ENCODE measurements around the gene MYLK. TPM values are rescaled to one million over a fixed set of nuclear protein-coding genes. Genes with fewer than 3 reads are reported as not detected.

The MYLK gene
- total and polyA plus RNA-seq, 7 donors, result 3.2 to 13.7 (median 5.8) TPM

DNA sequence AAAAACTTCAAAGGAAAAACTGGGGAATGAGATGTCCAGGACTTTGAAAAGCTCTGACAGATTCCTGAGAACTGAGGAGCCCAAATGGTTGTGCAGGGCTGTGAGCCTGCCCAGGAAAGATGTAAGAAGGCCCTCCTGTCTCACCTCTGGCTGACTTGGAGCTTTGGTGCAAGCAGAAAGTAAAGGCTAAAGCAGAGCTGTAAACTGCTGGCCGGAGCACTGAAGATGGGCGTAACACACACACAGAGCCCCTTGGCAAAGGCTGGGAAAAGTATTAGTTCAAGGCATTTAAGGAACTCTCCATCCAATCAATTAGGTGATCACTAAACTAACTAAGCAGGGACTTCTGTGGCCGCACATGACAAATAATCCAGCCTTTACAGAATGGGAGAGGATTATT lies 155.1 kb downstream of the MYLK start:
- no peaks in the 10 kb centered on the region for H3K9me3 ChIP-seq
- ATAC-seq (no peak), DNase-seq (no peak)
- H3K4me1 ChIP-seq, result no peaks in the 10 kb centered on the region
- no peak overlapping the region for H3K27ac ChIP-seq
- TF ChIP-seq CTCF (IDR thresholded peaks at IDR 0.05), result no peak
- intact Hi-C loops (cut with DNase I), result no loop called here
- no peaks in the 10 kb centered on the region for H3K36me3 ChIP-seq (ENCODE audit: insufficient read depth in 1 of 2, low read depth in 1 of 2)
- H3K4me3 ChIP-seq, result no peak overlapping the region
- H3K27me3 ChIP-seq (ENCODE audit: insufficient read depth in 3 of 3, low read length in 2 of 3), result peaks cover 0 to 3% (median 0%) of the 10 kb centered on the region in 3 donors
- 95 to 97% (median 96%) methylated on average over 3 of the region's 3 CpGs for WGBS, 3 donors

DNA sequence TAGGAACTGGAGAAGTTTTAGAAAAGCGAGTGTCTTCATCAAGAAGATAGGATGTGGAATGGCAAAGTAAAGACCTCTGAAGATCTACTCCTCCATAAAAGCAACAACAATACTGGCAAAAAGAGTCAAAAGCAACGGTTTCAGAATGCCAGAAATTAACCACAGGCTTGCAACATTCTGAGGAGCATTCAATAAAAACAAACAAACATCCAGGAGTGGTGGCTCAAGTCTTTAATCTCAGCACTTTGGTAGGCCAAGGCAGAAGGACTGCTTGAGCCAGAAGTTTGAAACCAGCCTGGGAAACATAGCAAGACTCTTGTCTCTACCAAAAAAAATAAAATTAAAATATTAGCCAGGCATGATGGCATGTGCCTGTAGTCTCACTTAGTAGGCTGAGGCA lies 156.1 kb downstream of the MYLK start:
- no peak for TF ChIP-seq CTCF (IDR thresholded peaks at IDR 0.05)
- Histone ChIP-seq H3K9me3 (no peaks in the 10 kb centered on the region), H3K36me3 (ENCODE audit: insufficient read depth in 1 of 2, low read depth in 1 of 2) (no peaks in the 10 kb centered on the region), H3K4me1 (no peaks in the 10 kb centered on the region), H3K27ac (no peak overlapping the region), H3K27me3 (ENCODE audit: insufficient read depth in 3 of 3, low read length in 2 of 3) (peaks cover 0 to 3% (median 0%) of the 10 kb centered on the region in 3 donors), H3K4me3 (no peak overlapping the region)
- intact Hi-C loops (cut with DNase I), result no loop called here
- DNase-seq (no peak), ATAC-seq (no peak)
- WGBS, 3 donors, result 54 to 65% (median 58%) methylated on average over 2 of the region's 2 CpGs

DNA sequence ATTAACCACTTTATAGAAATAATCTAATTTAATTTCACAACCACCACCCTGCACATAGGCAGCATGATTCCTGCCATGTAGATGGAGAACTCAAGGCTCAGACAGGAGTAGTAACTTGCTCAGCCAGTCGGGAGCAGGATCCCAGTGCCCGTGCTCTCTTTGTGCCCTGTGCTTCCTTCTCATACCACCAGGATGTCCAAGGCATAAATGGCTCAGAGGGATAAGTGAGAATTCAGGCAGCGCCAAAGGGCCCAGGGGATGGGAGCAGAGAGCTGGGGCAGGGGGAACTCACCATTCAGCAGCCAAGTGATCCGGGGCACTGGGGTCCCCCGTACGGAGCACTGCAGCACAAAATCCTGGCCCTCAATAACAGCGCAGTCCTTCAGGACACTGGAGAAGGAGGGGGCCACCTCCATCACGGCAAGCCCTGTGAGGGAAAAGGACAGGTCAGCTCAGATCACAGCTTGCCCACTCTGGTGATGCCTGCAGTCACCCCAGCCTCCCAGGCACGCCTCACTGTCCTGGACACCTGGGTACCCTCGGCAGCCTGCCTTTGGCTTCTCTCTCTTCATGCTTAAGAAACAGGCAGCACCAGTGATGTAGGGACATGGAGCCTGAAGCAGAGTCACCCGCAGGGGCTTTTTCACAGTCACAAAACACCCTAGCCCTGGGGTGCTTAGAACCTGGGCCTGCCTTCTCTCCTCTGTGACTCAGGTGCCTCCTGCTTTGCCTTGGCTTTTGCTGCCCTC lies 158.3 kb downstream of the MYLK start:
- ATAC-seq (no peak), DNase-seq (no peak)
- TF ChIP-seq CTCF (IDR thresholded peaks at IDR 0.05), result no peak
- Histone ChIP-seq H3K27me3 (ENCODE audit: insufficient read depth in 3 of 3, low read length in 2 of 3) (peaks cover 0 to 3% (median 0%) of the 10 kb centered on the region in 3 donors), H3K9me3 (no peaks in the 10 kb centered on the region), H3K4me1 (no peaks in the 10 kb centered on the region), H3K27ac (no peak overlapping the region), H3K4me3 (no peak overlapping the region), H3K36me3 (ENCODE audit: insufficient read depth in 1 of 2, low read depth in 1 of 2) (no peaks in the 10 kb centered on the region)
- intact Hi-C loops (cut with DNase I), result no loop called here
- WGBS, 3 donors, result 84 to 87% (median 86%) methylated on average over 11 of the region's 11 CpGs

DNA sequence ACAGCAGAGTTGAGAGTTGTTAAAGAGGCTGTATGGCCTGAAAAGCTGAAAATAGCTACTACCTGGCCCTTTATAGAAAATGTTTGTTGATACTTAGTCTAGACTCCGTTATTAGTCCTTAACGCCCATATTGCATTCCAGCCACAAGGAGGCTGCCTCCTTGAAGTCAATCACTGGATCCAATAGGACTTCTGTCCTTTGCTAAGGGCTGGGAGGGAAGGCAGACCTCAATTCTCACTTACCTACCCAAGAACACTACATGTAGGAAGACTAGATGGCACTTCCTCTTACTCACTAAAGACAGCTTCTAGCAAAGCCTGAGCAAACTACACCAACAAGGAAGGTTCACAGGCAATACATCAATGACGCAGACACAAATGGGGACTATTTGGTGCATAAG lies 159.8 kb downstream of the MYLK start:
- Histone ChIP-seq H3K27ac (no peak overlapping the region), H3K9me3 (no peaks in the 10 kb centered on the region), H3K4me1 (no peaks in the 10 kb centered on the region), H3K36me3 (ENCODE audit: insufficient read depth in 1 of 2, low read depth in 1 of 2) (no peaks in the 10 kb centered on the region), H3K4me3 (no peak overlapping the region), H3K27me3 (ENCODE audit: insufficient read depth in 3 of 3, low read length in 2 of 3) (peaks cover 0 to 3% (median 0%) of the 10 kb centered on the region in 3 donors)
- 33 to 41% (median 37%) methylated on average over 3 of the region's 3 CpGs for WGBS, 3 donors
- TF ChIP-seq CTCF (IDR thresholded peaks at IDR 0.05), result no peak
- DNase-seq, result no peak
- intact Hi-C loops (cut with DNase I), result loop anchor here in 1 of 2 donors (5.0 kb wide), 1 partner anchor 72 kb away; no protein-coding TSS in a partner anchor
- ATAC-seq, result no peak
